Uterus (tissue), 2 donors: ENCODE data around the gene LPP.

Source experiments
- CTCF ChIP-seq, 4 experiments: fragments of 200-600 bp in 2 of 4; fragments of 450-650 bp in 2 of 4; sonication (generic) in 2 of 4; IDR thresholded peaks; one replicate each; pipeline ENCODE4 v1.5.1; 2016 to 2019; ENCODE audit warnings: antibody characterized with exemption in 4 of 4, mild to moderate bottlenecking in 2 of 4, moderate library complexity in 1 of 4
- POLR2A ChIP-seq, 2 donors: fragments of 450-650 bp; IDR thresholded peaks; one replicate each; pipeline ENCODE4 v1.6.1; 2016; ENCODE audit warnings: antibody characterized with exemption in 2 of 2, mild to moderate bottlenecking in 1 of 2, moderate library complexity in 1 of 2

GRCh38 chr3:188437926-188438325 lies 284.0 kb downstream of the LPP start:
- TF ChIP-seq CTCF (IDR thresholded peaks at IDR 0.05) (no peak), POLR2A (IDR thresholded peaks at IDR 0.05) (no peak)
